IMR-90 (cell line): ENCODE data around the gene CD96.

Experiments
- BHLHE40 ChIP-seq: fragments of 150-350 bp; IDR thresholded peaks from 2 replicates; pipeline ENCODE4 v1.6.1; 2016; ENCODE audit warnings: mild to moderate bottlenecking, low read depth, low read length
- CEBPB ChIP-seq: IDR thresholded peaks from 2 replicates; pipeline ENCODE4 v1.6.1; 2012; ENCODE audit warnings: low read depth, low read length, improper control_type of control experiment
- CTCF ChIP-seq: conservative IDR thresholded peaks from 2 replicates; pipeline ENCODE4 v1.5.1; 2012; ENCODE audit warnings: mild to moderate bottlenecking, low read depth, low read length, improper control_type of control experiment
- ELK1 ChIP-seq: fragments of 150-350 bp; IDR thresholded peaks from 2 replicates; pipeline ENCODE4 v1.6.1; 2016; ENCODE audit warnings: low read depth, mild to moderate bottlenecking, low read length, moderate library complexity, borderline replicate concordance
- FOS ChIP-seq: fragments of 150-350 bp; IDR thresholded peaks from 2 replicates; pipeline ENCODE4 v1.6.1; 2016; ENCODE audit warnings: low read depth, low read length
- MXI1 ChIP-seq: IDR thresholded peaks from 2 replicates; pipeline ENCODE4 v1.6.1; 2012; ENCODE audit warnings: low read depth, mild to moderate bottlenecking, low read length, moderate library complexity, borderline replicate concordance
- POLR2A ChIP-seq: IDR thresholded peaks from 2 replicates; pipeline ENCODE4 v1.6.1; 2012; ENCODE audit warnings: mild to moderate bottlenecking, low read depth, low read length
- RAD21 ChIP-seq: IDR thresholded peaks from 2 replicates; pipeline ENCODE4 v1.6.1; 2012; ENCODE audit warnings: low read length, improper control_type of control experiment
- RFX5 ChIP-seq: IDR thresholded peaks from 2 replicates; pipeline ENCODE4 v1.8.0; 2012; ENCODE audit warnings: low read depth, mild to moderate bottlenecking, low read length, moderate library complexity

GRCh38 chr3:111496894-111497559 lies 45.0 kb upstream of the CD96 start:
- TF ChIP-seq CTCF (no peak), RFX5 (no peak), POLR2A (no peak), MXI1 (no peak), ELK1 (no peak), CEBPB (no peak), RAD21 (no peak), FOS (no peak), BHLHE40 (no peak)
